ENCODE measurements around the gene TMEM202. TPM values are rescaled to one million over a fixed set of nuclear protein-coding genes. Genes with fewer than 3 reads are reported as not detected.
"Not testable (repeated sequence)": the region's sequence is repeated elsewhere in the genome, so short reads cannot be mapped to it uniquely, and the experiment has no call there.

The TMEM202 gene
- total RNA-seq, 1 experiment from 2014 or later, result not detected

GRCh38 chr15:72406936-72407335 is 8.8 kb downstream of the TMEM202 start:
- Histone ChIP-seq H3K9ac (ENCODE audit: low read length) (no peak overlapping the region), H3K9me2 (replicated peaks; ENCODE audit: insufficient read depth, low read length) (no peaks in the 10 kb centered on the region), H3K79me2 (ENCODE audit: low read length) (no peaks in the 10 kb centered on the region), H3K27me3 (ENCODE audit: low read length) (no peaks in the 10 kb centered on the region; the same call in 1 of the 2 replicates), H3K27ac (ENCODE audit: low read length) (no peak overlapping the region), H3K4me2 (ENCODE audit: low read depth, low read length, poor library complexity, severe bottlenecking) (no peak overlapping the region), H3K9me3 (ENCODE audit: low read length) (no peaks in the 10 kb centered on the region), H3K4me1 (ENCODE audit: low read length) (peaks cover 6% of the 10 kb centered on the region; the same call in 1 of the 2 replicates), H4K20me1 (ENCODE audit: insufficient read depth, low read depth, low read length) (no peaks in the 10 kb centered on the region), H3K4me3 (ENCODE audit: low read length) (no peak overlapping the region), H2AFZ (ENCODE audit: low read length) (no peak overlapping the region), H3K36me3 (ENCODE audit: insufficient read depth, low read length) (no peaks in the 10 kb centered on the region)
- DNase-seq, result peak; percentile 26

- H3K36me3 ChIP-seq (ENCODE audit: insufficient read depth, low read length), result no peaks in the 10 kb centered on the region
- H3K9me3 ChIP-seq (ENCODE audit: low read length), result no peaks in the 10 kb centered on the region
- no peak overlapping the region for H3K4me2 ChIP-seq (ENCODE audit: low read depth, low read length, poor library complexity, severe bottlenecking)
- H3K79me2 ChIP-seq (ENCODE audit: low read length), result no peaks in the 10 kb centered on the region
- no peak overlapping the region for H2AFZ ChIP-seq (ENCODE audit: low read length)
- H3K27me3 ChIP-seq (ENCODE audit: low read length), result no peaks in the 10 kb centered on the region; the same call in 1 of the 2 replicates
- H3K9me2 ChIP-seq (replicated peaks; ENCODE audit: insufficient read depth, low read length), result no peaks in the 10 kb centered on the region
- no peak for DNase-seq
- no peak overlapping the region for H3K27ac ChIP-seq (ENCODE audit: low read length)
- H3K4me3 ChIP-seq (ENCODE audit: low read length), result no peak overlapping the region
- H4K20me1 ChIP-seq (ENCODE audit: insufficient read depth, low read depth, low read length), result no peaks in the 10 kb centered on the region
- no peak overlapping the region for H3K9ac ChIP-seq (ENCODE audit: low read length)
- H3K4me1 ChIP-seq (ENCODE audit: low read length), result no peaks in the 10 kb centered on the region
Observed at GRCh38 chr15:72411111-72411510, 13.0 kb downstream of the TMEM202 start.

- no peaks in the 10 kb centered on the region for H3K4me1 ChIP-seq (ENCODE audit: low read length)
- no peaks in the 10 kb centered on the region for H3K79me2 ChIP-seq (ENCODE audit: low read length)
- H3K27me3 ChIP-seq (ENCODE audit: low read length), result no peaks in the 10 kb centered on the region; the same call in 1 of the 2 replicates
- no peaks in the 10 kb centered on the region for H3K36me3 ChIP-seq (ENCODE audit: insufficient read depth, low read length)
- no peak for DNase-seq
- no peaks in the 10 kb centered on the region for H3K9me2 ChIP-seq (replicated peaks; ENCODE audit: insufficient read depth, low read length)
- no peaks in the 10 kb centered on the region for H3K9me3 ChIP-seq (ENCODE audit: low read length)
- no peak overlapping the region for H3K9ac ChIP-seq (ENCODE audit: low read length)
- H3K4me2 ChIP-seq (ENCODE audit: low read depth, low read length, poor library complexity, severe bottlenecking), result no peak overlapping the region
- H3K27ac ChIP-seq (ENCODE audit: low read length), result no peak overlapping the region
- no peak overlapping the region for H3K4me3 ChIP-seq (ENCODE audit: low read length)
- H4K20me1 ChIP-seq (ENCODE audit: insufficient read depth, low read depth, low read length), result no peaks in the 10 kb centered on the region
- no peak overlapping the region for H2AFZ ChIP-seq (ENCODE audit: low read length)
Observed at GRCh38 chr15:72411544-72411943, 13.4 kb downstream of the TMEM202 start.

- H3K9ac ChIP-seq (ENCODE audit: low read length); H3K27me3 ChIP-seq (ENCODE audit: low read length); H3K9me3 ChIP-seq (ENCODE audit: low read length); H2AFZ ChIP-seq (ENCODE audit: low read length); H3K9me2 ChIP-seq (replicated peaks; ENCODE audit: insufficient read depth, low read length); H3K4me2 ChIP-seq (ENCODE audit: low read depth, low read length, poor library complexity, severe bottlenecking); H4K20me1 ChIP-seq (ENCODE audit: insufficient read depth, low read depth, low read length); H3K79me2 ChIP-seq (ENCODE audit: low read length); H3K4me1 ChIP-seq (ENCODE audit: low read length); H3K4me3 ChIP-seq (ENCODE audit: low read length); H3K36me3 ChIP-seq (ENCODE audit: insufficient read depth, low read length); H3K27ac ChIP-seq (ENCODE audit: low read length); DNase-seq: not testable (repeated sequence)
Observed at GRCh38 chr15:72413337-72413736, 15.2 kb downstream of the TMEM202 start.

GRCh38 chr15:72415304-72415703 is 17.2 kb downstream of the TMEM202 start:
- Histone ChIP-seq H3K9me2 (replicated peaks; ENCODE audit: insufficient read depth, low read length) (no peaks in the 10 kb centered on the region), H3K9me3 (ENCODE audit: low read length) (no peaks in the 10 kb centered on the region), H3K79me2 (ENCODE audit: low read length) (no peaks in the 10 kb centered on the region), H3K9ac (ENCODE audit: low read length) (no peak overlapping the region), H3K4me3 (ENCODE audit: low read length) (no peak overlapping the region), H4K20me1 (ENCODE audit: insufficient read depth, low read depth, low read length) (no peaks in the 10 kb centered on the region), H3K4me2 (ENCODE audit: low read depth, low read length, poor library complexity, severe bottlenecking) (no peak overlapping the region), H3K36me3 (ENCODE audit: insufficient read depth, low read length) (no peaks in the 10 kb centered on the region), H3K27ac (ENCODE audit: low read length) (no peak overlapping the region), H3K27me3 (ENCODE audit: low read length) (no peaks in the 10 kb centered on the region), H2AFZ (ENCODE audit: low read length) (no peak overlapping the region), H3K4me1 (ENCODE audit: low read length) (no peaks in the 10 kb centered on the region)
- DNase-seq, result no peak

GRCh38 chr15:72419768-72420167 is 21.7 kb downstream of the TMEM202 start:
- H3K79me2 ChIP-seq (ENCODE audit: low read length); H3K4me2 ChIP-seq (ENCODE audit: low read depth, low read length, poor library complexity, severe bottlenecking); H3K9ac ChIP-seq (ENCODE audit: low read length); H4K20me1 ChIP-seq (ENCODE audit: insufficient read depth, low read depth, low read length); H3K4me3 ChIP-seq (ENCODE audit: low read length); DNase-seq; H3K9me3 ChIP-seq (ENCODE audit: low read length); H3K36me3 ChIP-seq (ENCODE audit: insufficient read depth, low read length); H3K4me1 ChIP-seq (ENCODE audit: low read length); H3K9me2 ChIP-seq (replicated peaks; ENCODE audit: insufficient read depth, low read length); H3K27me3 ChIP-seq (ENCODE audit: low read length); H3K27ac ChIP-seq (ENCODE audit: low read length); H2AFZ ChIP-seq (ENCODE audit: low read length): not testable (repeated sequence)

GRCh38 chr15:72420576-72420975 is 22.5 kb downstream of the TMEM202 start:
- H3K9me2 ChIP-seq (replicated peaks; ENCODE audit: insufficient read depth, low read length), result no peaks in the 10 kb centered on the region
- no peak overlapping the region for H3K27ac ChIP-seq (ENCODE audit: low read length)
- H3K79me2 ChIP-seq (ENCODE audit: low read length), result no peaks in the 10 kb centered on the region
- H4K20me1 ChIP-seq (ENCODE audit: insufficient read depth, low read depth, low read length), result no peaks in the 10 kb centered on the region
- no peaks in the 10 kb centered on the region for H3K4me1 ChIP-seq (ENCODE audit: low read length)
- no peaks in the 10 kb centered on the region for H3K36me3 ChIP-seq (ENCODE audit: insufficient read depth, low read length)
- no peak overlapping the region for H3K4me3 ChIP-seq (ENCODE audit: low read length)
- no peak overlapping the region for H3K4me2 ChIP-seq (ENCODE audit: low read depth, low read length, poor library complexity, severe bottlenecking)
- no peak overlapping the region for H3K9ac ChIP-seq (ENCODE audit: low read length)
- H3K9me3 ChIP-seq (ENCODE audit: low read length), result no peaks in the 10 kb centered on the region
- DNase-seq, result no peak
- no peak overlapping the region for H2AFZ ChIP-seq (ENCODE audit: low read length)
- H3K27me3 ChIP-seq (ENCODE audit: low read length), result no peaks in the 10 kb centered on the region

GRCh38 chr15:72421484-72421883 is 23.4 kb downstream of the TMEM202 start:
- DNase-seq, result no peak
- Histone ChIP-seq H3K9me3 (ENCODE audit: low read length) (no peaks in the 10 kb centered on the region), H3K9me2 (replicated peaks; ENCODE audit: insufficient read depth, low read length) (no peaks in the 10 kb centered on the region), H3K79me2 (ENCODE audit: low read length) (no peaks in the 10 kb centered on the region), H3K9ac (ENCODE audit: low read length) (no peak overlapping the region), H4K20me1 (ENCODE audit: insufficient read depth, low read depth, low read length) (no peaks in the 10 kb centered on the region), H3K4me1 (ENCODE audit: low read length) (no peaks in the 10 kb centered on the region), H3K27ac (ENCODE audit: low read length) (no peak overlapping the region), H3K27me3 (ENCODE audit: low read length) (no peaks in the 10 kb centered on the region), H3K4me2 (ENCODE audit: low read depth, low read length, poor library complexity, severe bottlenecking) (no peak overlapping the region), H3K36me3 (ENCODE audit: insufficient read depth, low read length) (no peaks in the 10 kb centered on the region), H3K4me3 (ENCODE audit: low read length) (no peak overlapping the region), H2AFZ (ENCODE audit: low read length) (no peak overlapping the region)

- Histone ChIP-seq H3K9me2 (replicated peaks; ENCODE audit: insufficient read depth, low read length) (no peaks in the 10 kb centered on the region), H3K36me3 (ENCODE audit: insufficient read depth, low read length) (no peaks in the 10 kb centered on the region), H3K79me2 (ENCODE audit: low read length) (no peaks in the 10 kb centered on the region), H3K9ac (ENCODE audit: low read length) (no peak overlapping the region), H3K4me1 (ENCODE audit: low read length) (no peaks in the 10 kb centered on the region), H3K27ac (ENCODE audit: low read length) (no peak overlapping the region), H3K4me3 (ENCODE audit: low read length) (no peak overlapping the region), H2AFZ (ENCODE audit: low read length) (no peak overlapping the region), H3K4me2 (ENCODE audit: low read depth, low read length, poor library complexity, severe bottlenecking) (no peak overlapping the region), H4K20me1 (ENCODE audit: insufficient read depth, low read depth, low read length) (no peaks in the 10 kb centered on the region), H3K27me3 (ENCODE audit: low read length) (no peaks in the 10 kb centered on the region), H3K9me3 (ENCODE audit: low read length) (no peaks in the 10 kb centered on the region)
- no peak for DNase-seq
Observed at GRCh38 chr15:72423256-72423655, 25.2 kb downstream of the TMEM202 start.
